ENCODE results near the gene RPL36. TPM values are rescaled to one million over a fixed set of nuclear protein-coding genes. Genes with fewer than 3 reads are reported as not detected.
"Not testable (repeated sequence)": the region's sequence is repeated elsewhere in the genome, so short reads cannot be mapped to it uniquely, and the experiment has no call there.

RPL36 gene
- total RNA-seq, 2 experiments from 2014 or later, result 1,487 to 1,524 TPM

- ChIA-PET CTCF (interaction anchor here (0.9 kb wide), 1 partner anchor 11 kb away, joined by 3 read pairs; no protein-coding TSS in a partner anchor), POLR2A (no interaction called here)
- intact Hi-C loops (cut with micrococcal nuclease), result no loop called here
- Mint-ChIP-seq H3K27ac (no peak overlapping the region), H3K4me3 (no peak overlapping the region), H3K36me3 (peaks cover 39% of the 10 kb centered on the region), H3K27me3 (no peaks in the 10 kb centered on the region), H3K4me1 (ENCODE audit: low read depth) (no peaks in the 10 kb centered on the region), H3K9me3 (no peaks in the 10 kb centered on the region)
- no peak for DNase-seq
Measured at GRCh38 chr19:5700455-5701092, 10.5 kb downstream of the RPL36 start.

GRCh38 chr19:5702053-5702410 lies 11.9 kb downstream of the RPL36 start:
- POLR2A ChIA-PET; intact Hi-C loops (cut with micrococcal nuclease): not testable (repeated sequence)

GRCh38 chr19:5703819-5704818 lies 14.0 kb downstream of the RPL36 start:
- ChIA-PET POLR2A (no interaction called here), CTCF (no interaction called here)
- H3K27ac Mint-ChIP-seq, result no peak overlapping the region
- no peak overlapping the region for H3K4me3 Mint-ChIP-seq
- no peaks in the 10 kb centered on the region for H3K27me3 Mint-ChIP-seq
- peaks cover 32% of the 10 kb centered on the region for H3K36me3 Mint-ChIP-seq
- DNase-seq, result no peak
- H3K9me3 Mint-ChIP-seq, result no peaks in the 10 kb centered on the region
- no peaks in the 10 kb centered on the region for H3K4me1 Mint-ChIP-seq (ENCODE audit: low read depth)
- intact Hi-C loops (cut with micrococcal nuclease), result no loop called here

More at GRCh38 chr19:5702053-5702410, 11.9 kb downstream of the RPL36 start:
- H3K4me3 Mint-ChIP-seq; H3K27me3 Mint-ChIP-seq; H3K27ac Mint-ChIP-seq; DNase-seq; H3K4me1 Mint-ChIP-seq (ENCODE audit: low read depth); H3K9me3 Mint-ChIP-seq; CTCF ChIA-PET: not testable (repeated sequence)
- peaks cover 40% of the 10 kb centered on the region for H3K36me3 Mint-ChIP-seq

GRCh38 chr19:5705552-5705951 lies 15.5 kb downstream of the RPL36 start:
- Mint-ChIP-seq H3K27me3 (no peaks in the 10 kb centered on the region), H3K9me3 (no peaks in the 10 kb centered on the region), H3K36me3 (peaks cover 36% of the 10 kb centered on the region), H3K4me1 (ENCODE audit: low read depth) (no peaks in the 10 kb centered on the region), H3K27ac (no peak overlapping the region), H3K4me3 (no peak overlapping the region)
- ChIA-PET POLR2A (interaction anchor here (0.6 to 1.7 kb wide), 4 partner anchors 8 to 14 kb away, joined by 3 to 6 read pairs (median 5); no protein-coding TSS in a partner anchor), CTCF (interaction anchor here (1.0 kb wide), 1 partner anchor 16 kb away, joined by 3 read pairs; the partner anchor contains the start of gene RPL36)
- intact Hi-C loops (cut with micrococcal nuclease), result no loop called here
- DNase-seq, result no peak

GRCh38 chr19:5706876-5707573 lies 16.9 kb downstream of the RPL36 start:
- H3K9me3 Mint-ChIP-seq, result no peaks in the 10 kb centered on the region
- H3K27me3 Mint-ChIP-seq, result no peaks in the 10 kb centered on the region
- H3K4me3 Mint-ChIP-seq, result no peak overlapping the region
- no peak for DNase-seq
- H3K27ac Mint-ChIP-seq, result no peak overlapping the region
- CTCF ChIA-PET, result interaction anchor here (1.8 kb wide), 1 partner anchor 17 kb away, joined by 6 read pairs; the partner anchor contains the start of gene RPL36
- POLR2A ChIA-PET, result interaction anchor here (1.0 to 1.4 kb wide), 3 partner anchors 11 to 13 kb away, joined by 3 to 6 read pairs (median 6); no protein-coding TSS in a partner anchor
- H3K36me3 Mint-ChIP-seq, result peaks cover 29% of the 10 kb centered on the region
- no peaks in the 10 kb centered on the region for H3K4me1 Mint-ChIP-seq (ENCODE audit: low read depth)
- intact Hi-C loops (cut with micrococcal nuclease), result no loop called here

- Mint-ChIP-seq H3K4me1 (ENCODE audit: low read depth) (no peaks in the 10 kb centered on the region), H3K4me3 (no peak overlapping the region), H3K27me3 (no peaks in the 10 kb centered on the region), H3K27ac (no peak overlapping the region), H3K9me3 (no peaks in the 10 kb centered on the region), H3K36me3 (peaks cover 34% of the 10 kb centered on the region)
- intact Hi-C loops (cut with micrococcal nuclease), result no loop called here
- no peak for DNase-seq
- CTCF ChIA-PET, result interaction anchor here (1.2 to 1.8 kb wide), 2 partner anchors 18 to 87 kb away, joined by 4 to 6 read pairs; partner anchors contain the start of gene RPL36
- POLR2A ChIA-PET, result interaction anchor here (1.4 kb wide), 1 partner anchor 11 kb away, joined by 6 read pairs; no protein-coding TSS in a partner anchor
Measured at GRCh38 chr19:5707576-5708575, 17.8 kb downstream of the RPL36 start.

GRCh38 chr19:5711025-5711424 lies 20.9 kb downstream of the RPL36 start:
- no peak for DNase-seq
- intact Hi-C loops (cut with micrococcal nuclease), result no loop called here
- no peaks in the 10 kb centered on the region for H3K27me3 Mint-ChIP-seq
- H3K9me3 Mint-ChIP-seq, result no peaks in the 10 kb centered on the region
- ChIA-PET CTCF (interaction anchor here (1.0 kb wide), 1 partner anchor 93 kb away, joined by 4 read pairs; no protein-coding TSS in a partner anchor), POLR2A (interaction anchor here (1.7 kb wide), 1 partner anchor 20 kb away, joined by 5 read pairs; no protein-coding TSS in a partner anchor)
- no peak overlapping the region for H3K27ac Mint-ChIP-seq
- peaks cover 40% of the 10 kb centered on the region for H3K36me3 Mint-ChIP-seq
- peaks cover 4% of the 10 kb centered on the region for H3K4me1 Mint-ChIP-seq (ENCODE audit: low read depth)
- H3K4me3 Mint-ChIP-seq, result no peak overlapping the region

GRCh38 chr19:5711713-5712161 lies 21.6 kb downstream of the RPL36 start:
- DNase-seq, result no peak
- H3K9me3 Mint-ChIP-seq, result no peaks in the 10 kb centered on the region
- no peak overlapping the region for H3K27ac Mint-ChIP-seq
- intact Hi-C loops (cut with micrococcal nuclease), result no loop called here
- H3K4me3 Mint-ChIP-seq, result no peak overlapping the region
- H3K27me3 Mint-ChIP-seq, result no peaks in the 10 kb centered on the region
- H3K4me1 Mint-ChIP-seq (ENCODE audit: low read depth), result peaks cover 6% of the 10 kb centered on the region
- ChIA-PET CTCF (interaction anchor here (1.0 to 2.8 kb wide), 2 partner anchors 22 to 92 kb away, joined by 4 to 15 read pairs; partner anchors contain the start of gene RPL36), POLR2A (interaction anchor here (0.5 to 5.0 kb wide), 2 partner anchors 21 to 793 kb away, joined by 3 to 25 read pairs; partner anchors contain the start of gene RPL36)
- H3K36me3 Mint-ChIP-seq, result peaks cover 38% of the 10 kb centered on the region

- ChIA-PET CTCF (interaction anchor here (1.7 to 2.8 kb wide), 2 partner anchors 24 to 25 kb away, joined by 6 to 15 read pairs; partner anchors contain the start of gene RPL36), POLR2A (interaction anchor here (1.1 to 5.0 kb wide), 2 partner anchors 8 to 23 kb away, joined by 4 to 25 read pairs; partner anchors contain the start of gene RPL36)
- Mint-ChIP-seq H3K36me3 (peaks cover 47% of the 10 kb centered on the region), H3K27me3 (no peaks in the 10 kb centered on the region), H3K4me3 (no peak overlapping the region), H3K27ac (no peak overlapping the region), H3K9me3 (no peaks in the 10 kb centered on the region), H3K4me1 (ENCODE audit: low read depth) (peaks cover 19% of the 10 kb centered on the region)
- DNase-seq, result no peak
- intact Hi-C loops (cut with micrococcal nuclease), result no loop called here
Measured at GRCh38 chr19:5713228-5713627, 23.1 kb downstream of the RPL36 start.

GRCh38 chr19:5714816-5715215 lies 24.7 kb downstream of the RPL36 start:
- Mint-ChIP-seq H3K27me3 (no peaks in the 10 kb centered on the region), H3K4me3 (no peak overlapping the region), H3K4me1 (ENCODE audit: low read depth) (peaks cover 26% of the 10 kb centered on the region), H3K9me3 (no peaks in the 10 kb centered on the region), H3K27ac (no peak overlapping the region), H3K36me3 (peaks cover 52% of the 10 kb centered on the region)
- intact Hi-C loops (cut with micrococcal nuclease), result no loop called here
- CTCF ChIA-PET, result interaction anchor here (1.3 to 1.4 kb wide), 2 partner anchors 25 to 26 kb away, joined by 4 to 7 read pairs; partner anchors contain the start of gene RPL36
- POLR2A ChIA-PET, result interaction anchor here (0.8 to 5.0 kb wide), 2 partner anchors 9 to 24 kb away, joined by 3 to 25 read pairs; partner anchors contain the start of gene RPL36
- no peak for DNase-seq

Measured in activated CD4-positive, alpha-beta memory T cell treated with anti-CD3 and anti-CD28 coated beads for 36 hours (primary cell).